ENCODE measurements around the gene RFX1.

Gene RFX1

GRCh38 chr19:14022469-14022868 lies 16.3 kb upstream of the RFX1 start:
- TF ChIP-seq, protein P1, sequence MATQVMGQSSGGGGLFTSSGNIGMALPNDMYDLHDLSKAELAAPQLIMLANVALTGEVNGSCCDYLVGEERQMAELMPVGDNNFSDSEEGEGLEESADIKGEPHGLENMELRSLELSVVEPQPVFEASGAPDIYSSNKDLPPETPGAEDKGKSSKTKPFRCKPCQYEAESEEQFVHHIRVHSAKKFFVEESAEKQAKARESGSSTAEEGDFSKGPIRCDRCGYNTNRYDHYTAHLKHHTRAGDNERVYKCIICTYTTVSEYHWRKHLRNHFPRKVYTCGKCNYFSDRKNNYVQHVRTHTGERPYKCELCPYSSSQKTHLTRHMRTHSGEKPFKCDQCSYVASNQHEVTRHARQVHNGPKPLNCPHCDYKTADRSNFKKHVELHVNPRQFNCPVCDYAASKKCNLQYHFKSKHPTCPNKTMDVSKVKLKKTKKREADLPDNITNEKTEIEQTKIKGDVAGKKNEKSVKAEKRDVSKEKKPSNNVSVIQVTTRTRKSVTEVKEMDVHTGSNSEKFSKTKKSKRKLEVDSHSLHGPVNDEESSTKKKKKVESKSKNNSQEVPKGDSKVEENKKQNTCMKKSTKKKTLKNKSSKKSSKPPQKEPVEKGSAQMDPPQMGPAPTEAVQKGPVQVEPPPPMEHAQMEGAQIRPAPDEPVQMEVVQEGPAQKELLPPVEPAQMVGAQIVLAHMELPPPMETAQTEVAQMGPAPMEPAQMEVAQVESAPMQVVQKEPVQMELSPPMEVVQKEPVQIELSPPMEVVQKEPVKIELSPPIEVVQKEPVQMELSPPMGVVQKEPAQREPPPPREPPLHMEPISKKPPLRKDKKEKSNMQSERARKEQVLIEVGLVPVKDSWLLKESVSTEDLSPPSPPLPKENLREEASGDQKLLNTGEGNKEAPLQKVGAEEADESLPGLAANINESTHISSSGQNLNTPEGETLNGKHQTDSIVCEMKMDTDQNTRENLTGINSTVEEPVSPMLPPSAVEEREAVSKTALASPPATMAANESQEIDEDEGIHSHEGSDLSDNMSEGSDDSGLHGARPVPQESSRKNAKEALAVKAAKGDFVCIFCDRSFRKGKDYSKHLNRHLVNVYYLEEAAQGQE (IDR thresholded peaks at IDR 0.05; ENCODE audit: insufficient read depth in 1 of 2, low read depth in 2 of 2, low read length in 2 of 2) = no peak
- TF ChIP-seq TAF1 (IDR thresholded peaks at IDR 0.05; ENCODE audit: borderline replicate concordance, insufficient read depth, low read length) (no peak), FOXP2 (optimal IDR thresholded peaks at IDR 0.05; ENCODE audit: borderline replicate concordance, extremely low read depth, extremely low read length, insufficient read depth) (no peak), POLR2AphosphoS5 (IDR thresholded peaks at IDR 0.05; ENCODE audit: low read depth, low read length) (no peak), SIN3A (IDR thresholded peaks at IDR 0.05; ENCODE audit: borderline replicate concordance, insufficient read depth, low read length) (no peak)

GRCh38 chr19:14021474-14021873 lies 15.4 kb upstream of the RFX1 start:
- no peak for TF ChIP-seq SIN3A (IDR thresholded peaks at IDR 0.05; ENCODE audit: borderline replicate concordance, insufficient read depth, low read length)

DNA sequence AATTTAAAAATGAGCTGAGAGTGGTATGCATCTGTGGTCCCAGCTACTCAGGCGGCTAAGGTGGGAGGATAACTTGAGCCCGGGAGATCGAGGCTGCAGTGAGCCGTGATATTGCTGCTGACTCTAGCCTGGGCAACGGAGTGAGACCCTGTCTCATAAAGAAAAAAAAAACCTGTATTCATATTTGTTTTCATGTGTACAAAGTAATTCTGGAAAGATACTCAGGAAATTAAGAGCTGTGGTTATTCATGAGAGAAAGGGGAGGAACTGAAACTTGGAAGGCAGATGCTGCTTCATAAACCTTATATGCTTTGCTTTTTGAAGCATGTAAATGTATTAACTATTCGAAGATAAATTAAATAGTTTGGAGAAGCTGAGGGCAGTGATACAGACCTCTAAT lies 13.0 kb upstream of the RFX1 start:
- TF ChIP-seq POLR2AphosphoS5 (IDR thresholded peaks at IDR 0.05; ENCODE audit: low read depth, low read length) (no peak), SIN3A (IDR thresholded peaks at IDR 0.05; ENCODE audit: borderline replicate concordance, insufficient read depth, low read length) (no peak), FOXP2 (optimal IDR thresholded peaks at IDR 0.05; ENCODE audit: borderline replicate concordance, extremely low read depth, extremely low read length, insufficient read depth) (no peak), TAF1 (IDR thresholded peaks at IDR 0.05; ENCODE audit: borderline replicate concordance, insufficient read depth, low read length) (no peak)
- TF ChIP-seq, protein P1 (IDR thresholded peaks at IDR 0.05; ENCODE audit: insufficient read depth in 1 of 2, low read depth in 2 of 2, low read length in 2 of 2) = no peak

GRCh38 chr19:14015524-14016035 lies 9.5 kb upstream of the RFX1 start:
- TF ChIP-seq, protein P1 (IDR thresholded peaks at IDR 0.05; ENCODE audit: insufficient read depth in 1 of 2, low read depth in 2 of 2, low read length in 2 of 2) = no peak
- TF ChIP-seq FOXP2 (optimal IDR thresholded peaks at IDR 0.05; ENCODE audit: borderline replicate concordance, extremely low read depth, extremely low read length, insufficient read depth) (no peak), TAF1 (IDR thresholded peaks at IDR 0.05; ENCODE audit: borderline replicate concordance, insufficient read depth, low read length) (no peak), POLR2AphosphoS5 (IDR thresholded peaks at IDR 0.05; ENCODE audit: low read depth, low read length) (no peak), SIN3A (IDR thresholded peaks at IDR 0.05; ENCODE audit: borderline replicate concordance, insufficient read depth, low read length) (no peak)

GRCh38 chr19:14012378-14012915 lies 6.3 kb upstream of the RFX1 start:
- TF ChIP-seq TAF1 (IDR thresholded peaks at IDR 0.05; ENCODE audit: borderline replicate concordance, insufficient read depth, low read length) (no peak), SIN3A (IDR thresholded peaks at IDR 0.05; ENCODE audit: borderline replicate concordance, insufficient read depth, low read length) (no peak), POLR2AphosphoS5 (IDR thresholded peaks at IDR 0.05; ENCODE audit: low read depth, low read length) (no peak), FOXP2 (optimal IDR thresholded peaks at IDR 0.05; ENCODE audit: borderline replicate concordance, extremely low read depth, extremely low read length, insufficient read depth) (no peak)
- TF ChIP-seq, protein P1 (IDR thresholded peaks at IDR 0.05; ENCODE audit: insufficient read depth in 1 of 2, low read depth in 2 of 2, low read length in 2 of 2) = no peak

Data from PFSK-1 (cell line).